ENCODE measurements around the gene PBRM1.

Gene PBRM1

DNA sequence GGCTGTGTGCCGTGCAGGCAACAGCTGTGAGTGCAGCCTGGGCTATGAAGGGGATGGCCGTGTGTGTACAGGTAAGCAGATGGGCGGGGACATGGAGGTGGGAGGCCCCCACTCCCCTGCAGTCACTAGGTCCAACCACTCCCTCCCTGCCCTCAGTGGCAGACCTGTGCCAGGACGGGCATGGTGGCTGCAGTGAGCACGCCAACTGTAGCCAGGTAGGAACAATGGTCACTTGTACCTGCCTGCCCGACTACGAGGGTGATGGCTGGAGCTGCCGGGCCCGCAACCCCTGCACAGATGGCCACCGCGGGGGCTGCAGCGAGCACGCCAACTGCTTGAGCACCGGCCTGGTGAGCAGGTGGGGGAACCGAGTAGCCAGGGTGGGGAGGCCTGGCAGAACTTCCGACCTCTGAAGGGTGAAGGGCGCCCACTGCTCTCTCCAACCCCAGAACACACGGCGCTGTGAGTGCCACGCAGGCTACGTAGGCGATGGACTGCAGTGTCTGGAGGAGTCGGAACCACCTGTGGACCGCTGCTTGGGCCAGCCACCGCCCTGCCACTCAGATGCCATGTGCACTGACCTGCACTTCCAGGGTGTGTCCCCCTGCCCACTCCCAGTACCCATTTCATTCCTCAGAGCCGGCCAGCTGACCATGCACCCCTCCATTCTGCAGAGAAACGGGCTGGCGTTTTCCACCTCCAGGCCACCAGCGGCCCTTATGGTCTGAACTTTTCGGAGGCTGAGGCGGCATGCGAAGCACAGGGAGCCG, 163.6 kb downstream of the PBRM1 start:
- no peak for DNase-seq

DNA sequence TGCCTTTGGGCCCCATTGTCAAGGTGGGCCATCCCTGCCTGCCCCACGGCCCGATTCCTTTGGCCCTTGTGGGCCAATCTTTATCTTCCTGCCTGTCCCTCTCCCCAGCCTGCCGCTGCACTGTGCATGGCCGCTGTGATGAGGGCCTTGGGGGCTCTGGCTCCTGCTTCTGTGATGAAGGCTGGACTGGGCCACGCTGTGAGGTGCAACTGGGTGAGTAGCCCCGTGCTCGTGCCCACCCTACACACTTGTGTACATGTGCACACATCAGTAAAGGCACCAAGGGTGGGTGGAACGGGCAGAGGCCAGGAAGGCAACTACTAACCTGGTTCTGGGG, 164.3 kb downstream of the PBRM1 start:
- DNase-seq: no peak

GRCh38 chr3:52520716-52521487, 164.8 kb downstream of the PBRM1 start:
- no peak for DNase-seq

- no peak for DNase-seq
Measured at GRCh38 chr3:52520141-52520667, 165.5 kb downstream of the PBRM1 start.

DNA sequence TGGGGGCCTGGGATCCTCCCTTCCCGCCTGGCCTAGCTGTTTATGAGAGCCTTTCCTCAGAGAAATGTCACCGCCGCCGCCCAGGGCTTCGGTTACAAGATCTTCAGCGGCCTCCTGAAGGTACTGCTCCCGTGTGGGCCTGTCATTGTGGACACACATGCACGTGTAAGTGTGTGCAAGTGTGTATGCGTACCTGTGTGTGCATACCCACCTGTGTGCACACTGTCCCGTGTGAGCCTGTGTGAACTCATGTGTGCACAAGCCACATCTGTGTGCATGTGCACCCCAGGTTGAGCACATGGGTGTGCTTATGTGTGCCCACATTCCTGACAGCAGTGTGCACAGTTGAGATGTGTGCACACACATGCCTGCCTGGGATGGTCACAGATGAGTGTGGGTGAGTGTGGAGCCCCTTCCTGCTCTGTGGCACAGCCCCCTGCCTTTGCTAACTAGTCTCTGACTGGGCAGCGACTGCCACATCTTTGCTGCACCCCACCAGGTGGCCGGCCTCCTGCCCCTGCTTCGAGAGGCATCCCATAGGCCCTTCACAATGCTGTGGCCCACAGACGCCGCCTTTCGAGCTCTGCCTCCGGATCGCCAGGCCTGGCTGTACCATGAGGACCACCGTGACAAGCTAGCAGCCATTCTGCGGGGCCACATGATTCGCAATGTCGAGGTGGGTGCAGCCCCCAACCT, 166.1 kb downstream of the PBRM1 start:
- DNase-seq: no peak

GRCh38 chr3:52518723-52519444, 166.8 kb downstream of the PBRM1 start:
- no peak for DNase-seq

- no peak for DNase-seq
Measured at GRCh38 chr3:52517796-52518722, 167.7 kb downstream of the PBRM1 start.

DNA sequence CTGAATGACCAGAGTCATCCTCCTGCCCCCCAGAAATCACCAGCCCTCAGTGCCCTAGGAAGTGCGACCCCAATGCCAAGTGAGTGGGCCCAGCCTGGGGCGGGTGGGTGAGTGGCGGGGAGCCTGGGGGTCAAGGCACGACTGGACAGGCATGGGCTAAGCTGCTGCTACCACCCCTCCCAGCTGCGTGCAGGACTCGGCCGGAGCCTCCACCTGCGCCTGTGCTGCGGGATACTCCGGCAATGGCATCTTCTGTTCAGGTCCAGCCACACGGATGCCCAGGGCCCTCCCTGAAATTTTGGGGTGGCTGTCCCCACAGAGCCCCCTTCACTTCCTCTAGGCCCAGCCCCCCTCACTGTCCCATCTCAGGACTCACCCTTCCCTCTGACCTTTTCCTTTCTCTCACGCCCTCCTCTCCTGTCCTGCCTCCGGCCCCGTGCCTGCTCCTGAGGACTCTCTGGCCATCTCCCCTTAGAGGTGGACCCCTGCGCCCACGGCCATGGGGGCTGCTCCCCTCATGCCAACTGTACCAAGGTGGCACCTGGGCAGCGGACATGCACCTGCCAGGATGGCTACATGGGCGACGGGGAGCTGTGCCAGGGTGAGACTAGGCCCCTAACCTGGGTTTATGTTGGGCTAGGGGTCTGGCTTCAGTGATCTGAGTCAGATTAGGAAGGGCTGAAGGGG, 169.1 kb downstream of the PBRM1 start:
- DNase-seq: no peak

DNA sequence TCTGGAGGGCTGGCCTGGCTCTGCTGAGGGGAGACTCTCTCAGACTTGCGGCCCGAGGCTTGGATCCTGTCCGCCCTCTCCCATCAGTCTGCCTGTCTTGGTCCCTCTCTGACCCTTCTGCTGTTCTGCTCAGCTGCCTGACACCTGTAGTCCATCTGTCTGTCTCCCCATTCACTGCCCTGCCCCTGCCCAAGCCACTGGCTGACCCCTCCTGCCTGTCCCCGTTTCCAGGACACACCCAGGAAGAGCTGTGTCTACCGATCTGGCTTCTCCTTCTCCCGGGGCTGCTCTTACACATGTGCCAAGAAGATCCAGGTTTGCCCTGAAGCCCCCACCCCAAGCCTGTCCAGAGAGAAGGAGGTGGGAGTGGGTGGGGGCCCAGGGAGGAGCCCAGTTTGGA, 170.5 kb downstream of the PBRM1 start:
- DNase-seq: no peak

GRCh38 chr3:52514576-52514975, 171.1 kb downstream of the PBRM1 start:
- DNase-seq: no peak

GRCh38 chr3:52513281-52513680, 172.4 kb downstream of the PBRM1 start:
- DNase-seq: no peak

DNA sequence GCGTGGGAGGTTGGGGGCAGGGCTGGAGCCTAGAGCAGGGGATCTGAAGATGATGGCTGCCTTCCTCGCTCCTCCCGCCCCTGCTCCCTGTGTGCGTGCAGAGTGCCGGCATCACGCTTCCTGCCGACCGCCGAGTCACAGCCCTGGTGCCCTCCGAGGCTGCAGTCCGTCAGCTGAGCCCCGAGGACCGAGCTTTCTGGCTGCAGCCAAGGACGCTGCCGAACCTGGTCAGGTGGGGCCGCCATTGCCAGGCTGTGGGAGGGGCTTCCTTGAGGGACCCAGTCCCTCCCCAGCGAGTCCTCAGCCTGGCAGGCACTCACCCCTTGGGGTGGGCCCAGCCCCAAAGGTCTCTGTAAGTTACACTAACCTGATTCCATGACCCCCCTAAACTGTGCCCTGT, 173.0 kb downstream of the PBRM1 start:
- DNase-seq: no peak

- DNase-seq: no peak
Measured at GRCh38 chr3:52512105-52512504, 173.6 kb downstream of the PBRM1 start.

GRCh38 chr3:52511509-52511908, 174.2 kb downstream of the PBRM1 start:
- DNase-seq: no peak

GRCh38 chr3:52509753-52510328, 175.9 kb downstream of the PBRM1 start:
- DNase-seq: no peak

GRCh38 chr3:52507359-52507758, 178.4 kb downstream of the PBRM1 start:
- no peak for DNase-seq

DNA sequence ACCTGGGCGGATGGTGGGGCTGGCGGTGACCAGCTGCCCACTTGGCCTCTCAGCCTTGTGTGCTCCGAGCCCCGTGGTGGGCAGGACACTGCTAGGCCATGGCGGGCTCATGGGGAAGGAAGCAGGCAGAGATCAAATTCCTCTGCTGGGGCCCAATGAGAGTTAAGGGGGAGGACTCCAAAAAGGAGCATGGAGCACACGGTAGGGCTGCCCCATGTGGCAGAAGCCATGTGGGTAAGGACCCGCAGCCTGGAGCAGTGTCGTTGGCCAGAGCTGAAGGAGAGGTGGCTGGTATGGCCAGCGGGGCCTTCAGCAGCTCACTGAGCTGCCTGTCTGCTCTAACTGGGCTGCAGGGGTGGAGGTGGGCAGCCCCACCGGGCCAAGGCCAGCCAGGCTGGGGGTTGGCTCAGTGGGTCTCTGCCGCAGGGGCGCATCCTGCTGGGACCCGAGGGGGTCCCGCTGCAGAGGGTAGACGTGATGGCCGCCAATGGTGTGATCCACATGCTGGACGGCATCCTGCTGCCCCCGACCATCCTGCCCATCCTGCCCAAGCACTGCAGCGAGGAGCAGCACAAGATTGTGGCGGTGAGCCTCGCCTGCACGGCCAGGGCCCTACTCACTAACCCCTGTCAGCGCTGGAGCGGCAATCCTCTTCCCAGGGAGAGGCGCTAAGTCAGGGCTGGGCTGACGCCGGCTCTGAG, 179.3 kb downstream of the PBRM1 start:
- DNase-seq: no peak

DNA sequence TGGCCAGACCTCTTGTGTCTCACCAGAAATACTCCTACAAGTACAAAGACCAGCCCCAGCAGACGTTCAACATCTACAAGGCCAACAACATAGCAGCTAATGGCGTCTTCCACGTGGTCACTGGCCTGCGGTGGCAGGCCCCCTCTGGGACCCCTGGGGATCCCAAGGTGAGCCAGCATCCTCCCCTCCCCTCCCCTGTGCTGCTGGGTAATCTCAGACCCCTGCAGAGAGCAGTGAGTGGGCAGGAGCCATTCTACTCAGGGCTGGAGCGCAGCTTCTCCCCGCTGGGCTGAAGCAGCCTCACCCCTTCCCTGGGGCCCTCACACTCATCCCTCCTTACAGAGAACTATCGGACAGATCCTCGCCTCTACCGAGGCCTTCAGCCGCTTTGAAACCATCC, 180.7 kb downstream of the PBRM1 start:
- DNase-seq: no peak

GRCh38 chr3:52503788-52504424, 181.8 kb downstream of the PBRM1 start:
- no peak for DNase-seq

Measured in stimulated activated naive CD4-positive, alpha-beta T cell treated with Interleukin-2 at 50 U/mL for 16 hours (primary cell).